IPS-NIHi11 (cell line): ENCODE measurements around the gene ZNF91.
"Not testable (repeated sequence)": the region's sequence is repeated elsewhere in the genome, so short reads cannot be mapped to it uniquely, and the experiment has no call there.

Source experiments
- DNase-seq: peaks from one replicate; pipeline ENCODE4 v3.0.0; 2012; ENCODE audit warnings: mixed read lengths, low spot score

ZNF91 gene

GRCh38 chr19:23395722-23396117, 449 bp upstream of the ZNF91 start:
- not testable (repeated sequence) for DNase-seq

- DNase-seq: no peak
Observed at GRCh38 chr19:23394511-23394910, 760 bp downstream of the ZNF91 start.

DNA sequence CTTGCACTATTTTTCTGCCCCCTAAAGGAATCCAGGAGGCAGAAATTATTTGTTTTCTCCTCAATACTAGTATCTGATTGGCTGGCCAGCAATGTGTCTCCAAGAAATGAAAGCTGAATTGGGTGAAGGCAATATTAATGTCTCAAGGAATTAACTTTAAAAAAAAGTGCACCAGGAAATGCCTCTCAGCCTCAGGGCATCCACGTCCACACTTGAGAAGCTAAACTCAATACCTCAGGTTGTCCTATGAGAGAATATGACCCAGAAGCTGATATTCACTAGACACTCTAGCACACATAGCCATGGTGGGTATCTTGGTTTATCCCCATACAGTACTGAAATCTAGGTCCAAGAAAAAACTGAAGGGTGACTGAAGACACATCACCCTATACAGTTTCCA, 2.1 kb downstream of the ZNF91 start:
- DNase-seq: no peak

- DNase-seq: no peak
Observed at GRCh38 chr19:23391236-23391635, 4.0 kb downstream of the ZNF91 start.

GRCh38 chr19:23385404-23385803, 9.9 kb downstream of the ZNF91 start:
- DNase-seq: no peak

DNA sequence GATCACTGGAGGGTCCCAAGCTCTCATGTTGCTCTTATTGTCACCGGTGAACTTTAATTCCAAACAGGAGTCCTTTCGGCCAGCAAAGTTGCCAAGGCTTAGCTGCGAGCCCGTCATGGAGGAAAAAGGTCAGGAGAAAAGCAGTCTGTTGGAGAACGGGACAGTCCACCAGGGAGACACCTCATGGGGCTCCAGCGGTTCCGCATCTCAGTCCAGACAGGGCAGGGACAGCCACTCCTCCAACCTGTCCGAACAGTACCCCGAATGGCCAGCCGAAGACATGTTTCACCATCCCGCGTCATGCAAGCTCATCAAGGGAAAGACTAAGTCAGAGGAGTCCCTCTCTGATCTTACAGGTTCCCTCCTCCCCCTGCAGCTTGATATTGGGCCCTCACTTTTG, 10.4 kb downstream of the ZNF91 start:
- no peak for DNase-seq

DNA sequence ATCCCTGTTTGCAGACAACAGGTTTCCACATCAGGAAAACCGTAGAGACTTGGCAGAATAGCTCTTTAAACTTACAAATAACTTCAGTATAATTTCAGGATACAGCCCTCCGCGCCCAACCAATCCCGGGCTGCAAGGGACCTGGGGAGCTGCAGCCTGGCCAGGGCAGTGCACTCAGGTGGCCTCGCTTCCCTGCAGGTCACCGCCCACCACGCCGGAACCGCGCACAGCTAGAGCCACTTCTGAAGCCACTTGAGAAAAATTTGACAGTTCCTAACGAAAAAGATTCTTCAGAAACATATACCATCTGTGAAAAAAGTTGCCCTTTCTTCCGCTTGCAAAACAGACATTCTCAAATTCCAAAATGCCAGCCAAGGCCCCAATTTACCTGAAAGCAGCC, 11.1 kb downstream of the ZNF91 start:
- no peak for DNase-seq

- DNase-seq: no peak
Observed at GRCh38 chr19:23382955-23383354, 12.3 kb downstream of the ZNF91 start.

GRCh38 chr19:23381114-23381513, 14.2 kb downstream of the ZNF91 start:
- no peak for DNase-seq

DNA sequence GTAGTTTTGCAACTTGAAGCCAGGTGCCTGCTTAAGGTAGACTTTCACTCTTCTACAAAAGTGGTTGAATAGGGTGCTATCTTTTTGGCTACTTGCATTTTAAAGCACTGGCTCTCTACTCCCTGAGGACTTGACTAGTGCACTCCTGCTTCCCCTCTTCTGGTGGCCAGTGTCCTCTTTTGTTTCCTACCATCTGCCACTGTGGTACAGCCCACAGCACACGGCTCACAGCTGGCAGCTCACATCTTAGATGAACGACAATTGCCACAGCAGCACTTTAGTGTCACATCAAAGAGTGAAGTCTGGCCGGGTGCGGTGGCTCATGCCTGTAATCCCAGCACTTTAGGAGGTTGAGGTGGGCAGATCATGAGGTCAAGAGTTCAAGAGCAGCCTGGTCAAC, 15.6 kb downstream of the ZNF91 start:
- DNase-seq: not testable (repeated sequence)

DNA sequence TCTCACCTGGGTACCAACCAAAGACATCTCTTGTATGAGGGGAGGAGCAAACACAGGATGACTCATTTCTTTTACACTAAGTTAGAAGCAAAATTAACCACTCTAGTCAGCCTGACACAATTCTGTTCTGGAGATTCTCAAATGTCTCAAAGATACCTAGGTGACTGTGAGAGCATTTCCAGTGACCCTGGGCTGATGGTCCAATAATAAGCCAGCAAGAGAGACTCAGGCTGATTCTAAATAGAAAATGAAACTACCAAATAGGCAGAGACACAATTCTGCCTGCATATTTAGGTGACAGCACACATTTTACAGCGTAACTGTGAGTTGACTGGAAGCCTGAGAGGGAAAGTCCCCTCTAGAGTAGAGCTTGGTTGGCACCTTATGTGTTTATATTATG, 16.3 kb downstream of the ZNF91 start:
- no peak for DNase-seq

DNA sequence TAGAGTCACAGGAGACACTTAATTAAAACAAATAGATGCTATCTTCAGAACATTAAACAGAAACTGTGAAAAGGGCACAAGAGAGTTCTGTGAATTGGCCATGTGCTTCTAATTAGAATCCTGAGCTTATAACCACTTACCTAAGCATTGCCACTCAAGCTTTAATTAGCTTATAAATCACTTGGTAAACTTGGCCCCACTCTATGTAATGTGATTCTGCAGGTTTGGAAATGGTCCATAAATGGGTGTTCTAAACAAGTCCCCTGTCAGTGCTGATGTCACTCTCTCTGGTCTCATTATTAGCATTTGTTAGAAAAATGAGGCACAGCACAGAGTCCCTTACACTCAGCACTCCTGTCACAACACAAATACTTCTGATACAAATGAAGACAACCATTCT, 18.0 kb downstream of the ZNF91 start:
- DNase-seq: no peak

- no peak for DNase-seq
Observed at GRCh38 chr19:23366437-23366836, 28.8 kb downstream of the ZNF91 start.

- not testable (repeated sequence) for DNase-seq
Observed at GRCh38 chr19:23366031-23366430, 29.2 kb downstream of the ZNF91 start.

DNA sequence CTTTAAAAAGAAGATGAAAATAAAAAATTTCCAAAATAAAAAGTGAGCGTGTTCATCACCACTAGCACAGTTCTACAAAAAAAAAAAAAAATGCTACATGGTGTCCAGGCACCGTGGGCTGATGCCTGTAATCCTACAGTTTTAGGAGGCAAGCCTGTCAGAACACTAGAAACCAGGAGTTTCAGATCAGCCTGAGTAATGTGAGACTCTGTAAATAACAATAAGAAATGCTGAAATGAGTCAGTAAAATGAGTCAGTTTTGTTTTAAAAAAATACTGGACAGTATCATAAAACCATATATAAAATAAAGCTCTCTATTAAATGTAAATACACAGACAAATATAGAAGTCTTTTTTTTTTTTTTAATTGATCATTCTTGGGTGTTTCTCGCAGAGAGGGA, 30.0 kb downstream of the ZNF91 start:
- no peak for DNase-seq

GRCh38 chr19:23361843-23362242, 33.4 kb downstream of the ZNF91 start:
- DNase-seq: not testable (repeated sequence)

DNA sequence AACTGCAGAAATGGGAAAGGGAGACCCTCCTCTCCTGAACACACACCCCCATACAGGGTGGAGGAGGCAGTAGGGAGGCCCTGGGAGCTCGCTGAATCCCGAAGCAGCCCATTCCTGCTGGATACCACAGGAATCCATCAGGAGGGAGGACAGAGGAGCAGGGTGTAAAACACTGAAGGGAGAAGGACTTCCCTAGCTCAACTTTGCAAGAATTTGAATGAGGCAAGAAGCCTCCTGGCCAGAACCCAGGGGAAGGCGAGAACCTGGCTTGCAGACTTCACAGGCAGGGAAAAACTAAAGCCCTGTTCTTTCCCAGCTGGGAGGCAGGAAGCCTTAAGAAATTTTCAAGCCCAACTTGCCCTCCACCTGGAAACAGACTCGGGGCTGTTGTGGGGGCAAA, 43.5 kb downstream of the ZNF91 start:
- no peak for DNase-seq

DNA sequence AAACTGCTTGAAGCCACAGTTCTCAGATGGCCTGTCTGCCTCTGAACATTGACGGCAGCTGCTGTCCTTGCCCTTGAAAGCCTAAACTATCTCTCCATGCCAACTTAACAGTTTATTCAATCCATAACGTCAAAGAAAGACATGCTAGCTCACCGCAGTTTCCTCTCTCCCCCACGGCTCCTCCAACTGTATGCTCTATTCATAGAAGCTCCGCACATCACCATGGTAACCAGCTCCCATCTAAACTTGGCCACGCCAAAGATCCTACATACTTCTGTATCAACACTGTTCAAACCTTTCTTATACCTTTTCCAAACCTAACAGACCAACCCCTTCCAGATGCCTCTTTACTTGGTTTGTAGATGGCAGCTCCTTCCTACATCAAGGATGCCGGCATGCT, 48.6 kb downstream of the ZNF91 start:
- no peak for DNase-seq

GRCh38 chr19:23345838-23346237, 49.4 kb downstream of the ZNF91 start:
- DNase-seq: peak; percentile 35

GRCh38 chr19:23343434-23344010, 51.7 kb downstream of the ZNF91 start:
- DNase-seq: no peak

GRCh38 chr19:23328211-23328610, 67.1 kb downstream of the ZNF91 start:
- no peak for DNase-seq

DNA sequence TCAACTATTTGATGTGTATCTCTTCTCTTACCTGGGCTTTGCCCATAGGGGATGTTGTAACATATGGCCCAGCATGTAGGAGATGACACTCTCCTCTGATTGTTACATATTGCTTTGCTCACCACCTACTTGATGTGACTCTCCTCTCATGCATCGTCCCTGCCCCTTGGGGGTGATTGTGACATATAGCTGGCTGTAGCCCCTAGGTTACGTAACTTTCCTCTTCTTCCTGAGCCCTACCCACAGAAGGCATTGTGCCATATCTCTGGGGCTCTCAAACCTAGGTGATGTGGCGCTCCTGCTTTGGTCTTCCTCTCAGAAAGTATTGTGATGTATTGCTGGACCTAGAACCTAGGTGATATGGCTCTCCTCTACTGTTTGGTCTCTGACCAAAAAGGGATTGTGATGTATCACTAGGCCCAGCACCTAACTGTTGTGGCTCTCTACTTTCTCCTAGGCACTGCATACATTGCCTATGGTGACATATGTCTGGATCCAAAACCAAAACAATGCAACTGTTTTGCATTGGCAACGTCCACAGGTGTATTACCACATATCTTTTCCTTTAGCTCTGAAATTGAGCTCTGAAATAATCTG, 73.2 kb downstream of the ZNF91 start:
- no peak for DNase-seq

DNA sequence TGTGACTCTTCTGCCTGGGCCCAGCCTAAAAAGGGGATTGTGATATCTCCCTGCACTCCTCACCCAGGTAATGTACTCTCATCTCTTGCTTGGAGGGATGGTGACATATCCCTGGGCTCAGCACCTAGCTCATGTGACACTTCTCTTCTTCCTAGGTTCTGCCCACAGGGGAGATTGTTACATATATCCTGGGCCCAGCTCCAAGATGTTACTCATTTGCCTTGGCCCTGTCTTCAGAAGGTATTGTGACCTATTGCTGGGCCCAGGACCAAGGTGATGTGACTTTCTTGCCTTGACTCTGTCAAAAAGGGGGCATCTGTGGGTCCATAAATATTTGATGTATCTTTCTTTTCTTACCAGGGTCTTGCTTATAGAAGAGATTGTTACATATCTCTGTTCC, 73.9 kb downstream of the ZNF91 start:
- DNase-seq: not testable (repeated sequence)

- not testable (repeated sequence) for DNase-seq
Observed at GRCh38 chr19:23319571-23319970, 75.7 kb downstream of the ZNF91 start.
